ENCODE data around the gene AKAP10. TPM values are rescaled to one million over a fixed set of nuclear protein-coding genes. Genes with fewer than 3 reads are reported as not detected.

AKAP10 gene
- total and polyA plus RNA-seq, 7 experiments from 2014 or later, result 17.0 to 69.0 (median 50.5) TPM

DNA sequence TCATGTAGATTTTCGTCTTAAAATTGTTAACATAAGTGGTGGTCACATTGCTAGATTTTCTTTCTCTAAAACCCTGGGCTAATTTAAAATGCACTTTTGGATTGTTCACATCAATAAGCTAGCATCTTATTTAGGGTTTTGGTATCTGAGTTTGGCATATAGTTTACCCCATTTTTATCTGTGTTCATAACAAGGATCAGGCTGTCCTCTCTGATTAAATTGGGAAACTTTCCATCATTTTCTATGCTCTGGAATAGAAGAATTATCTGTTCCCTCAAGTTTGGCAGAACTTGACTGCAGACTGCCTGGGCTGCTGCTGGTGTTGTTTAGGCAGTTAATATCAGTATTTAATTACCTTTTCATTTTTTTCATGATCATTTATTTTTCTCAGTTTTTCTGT lies 33.3 kb upstream of the AKAP10 start:
- H3K27me3 Mint-ChIP-seq, result peaks cover 59 to 72% (median 67%) of the 10 kb centered on the region in 5 donors
- DNase-seq (no peak), ATAC-seq (no peak)
- Histone ChIP-seq H3K4me3 (ENCODE audit: low read length) (no peak overlapping the region), H3K27ac (ENCODE audit: low read depth, low read length) (no peak overlapping the region), H3K27me3 (ENCODE audit: control insufficient read depth in 2 of 2, insufficient read depth in 2 of 2, low read length in 2 of 2) (peaks cover 0 to 3% of the 10 kb centered on the region in 2 donors), H3K36me3 (ENCODE audit: control insufficient read depth in 2 of 3, insufficient read depth in 3 of 3, low read length in 3 of 3) (no peaks in the 10 kb centered on the region), H3K9me3 (ENCODE audit: control insufficient read depth in 2 of 3, low read length in 3 of 3) (no peaks in the 10 kb centered on the region), H3K4me1 (ENCODE audit: control insufficient read depth in 2 of 2, insufficient read depth in 2 of 2, low read length in 2 of 2) (no peaks in the 10 kb centered on the region)
- no peaks in the 10 kb centered on the region for H3K9me3 Mint-ChIP-seq
- H3K36me3 Mint-ChIP-seq, result no peaks in the 10 kb centered on the region
- no peak overlapping the region for H3K27ac Mint-ChIP-seq
- intact Hi-C loops (cut with micrococcal nuclease), result no loop called here
- CTCF ChIA-PET, result interaction anchor here (0.7 to 2.1 kb wide), 3 partner anchors 19 to 363 kb away, joined by 3 to 14 read pairs (median 3); no protein-coding TSS in a partner anchor
- peaks cover 6 to 17% (median 14%) of the 10 kb centered on the region in 7 donors for H3K4me1 Mint-ChIP-seq
- peak overlapping the region in 9 of 10 donors; percentile 60 to 91 (median 83) for H3K4me3 Mint-ChIP-seq
- POLR2A ChIA-PET, result no interaction called here

DNA sequence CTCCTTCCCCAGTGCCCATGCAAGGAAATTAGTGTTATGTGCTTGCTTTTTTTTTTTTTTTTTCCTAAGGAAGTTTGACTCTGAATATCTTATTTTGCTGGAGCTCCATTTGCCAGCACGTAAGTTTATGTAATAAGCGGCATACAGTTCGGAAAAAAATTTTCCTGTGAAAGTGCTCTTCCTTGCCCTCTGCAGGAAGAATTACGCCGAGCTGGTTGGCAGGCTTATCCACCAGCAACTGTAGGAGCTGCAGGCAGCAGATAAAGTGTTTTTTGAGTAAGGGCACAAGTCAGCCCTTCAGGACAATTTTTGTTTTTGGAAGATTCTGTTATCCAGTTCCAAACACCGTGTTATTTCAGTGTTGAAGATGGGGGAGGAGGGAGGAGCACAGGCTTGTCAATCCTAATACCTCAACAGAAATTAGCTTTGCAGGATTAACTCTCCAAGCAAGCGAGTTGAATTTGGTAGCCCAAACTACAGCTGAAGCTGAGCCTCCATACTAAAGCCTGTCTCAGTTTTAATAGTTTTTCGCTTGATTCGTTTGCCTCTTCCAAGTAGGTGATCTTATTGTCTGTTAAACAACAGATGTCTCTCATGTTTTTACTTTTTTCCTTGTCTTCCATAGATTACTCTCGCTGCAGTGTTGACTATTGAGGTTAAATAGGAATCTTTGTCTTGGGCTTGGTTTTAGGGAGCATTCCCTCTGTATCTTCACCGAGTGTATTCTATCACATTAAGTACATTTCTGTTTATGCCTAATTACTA lies 32.7 kb upstream of the AKAP10 start:
- peak overlapping the region; percentile 72 to 91 (median 85) for H3K4me3 Mint-ChIP-seq
- no peaks in the 10 kb centered on the region for H3K36me3 ChIP-seq (ENCODE audit: control insufficient read depth in 2 of 3, insufficient read depth in 3 of 3, low read length in 3 of 3)
- H3K27me3 ChIP-seq (ENCODE audit: control insufficient read depth in 2 of 2, insufficient read depth in 2 of 2, low read length in 2 of 2), result peaks cover 0 to 3% of the 10 kb centered on the region in 2 donors
- no peaks in the 10 kb centered on the region for H3K36me3 Mint-ChIP-seq
- peaks cover 62 to 72% (median 70%) of the 10 kb centered on the region in 5 donors for H3K27me3 Mint-ChIP-seq
- H3K4me1 Mint-ChIP-seq, result peaks cover 6 to 17% (median 14%) of the 10 kb centered on the region in 7 donors
- no peak overlapping the region for H3K27ac ChIP-seq (ENCODE audit: low read depth, low read length)
- peak overlapping the region in 2 of 9 donors; percentile 41 to 44 for H3K27ac Mint-ChIP-seq
- no peaks in the 10 kb centered on the region for H3K9me3 Mint-ChIP-seq
- no peak for ATAC-seq
- intact Hi-C loops (cut with micrococcal nuclease), result no loop called here
- no peaks in the 10 kb centered on the region for H3K9me3 ChIP-seq (ENCODE audit: control insufficient read depth in 2 of 3, low read length in 3 of 3)
- H3K4me3 ChIP-seq (ENCODE audit: low read length), result peak overlapping the region; percentile 85
- peak in 6 of 9 donors; percentile 5 to 24 (median 16) for DNase-seq
- CTCF ChIA-PET, result interaction anchor here (0.7 to 2.1 kb wide), 4 partner anchors 18 to 648 kb away, joined by 3 to 14 read pairs (median 4); partner anchors contain the start of gene B9D1
- POLR2A ChIA-PET, result interaction anchor here (0.6 to 1.1 kb wide), 2 partner anchors 32 to 53 kb away, joined by 3 to 6 read pairs; partner anchors contain the start of gene AKAP10
- no peaks in the 10 kb centered on the region for H3K4me1 ChIP-seq (ENCODE audit: control insufficient read depth in 2 of 2, insufficient read depth in 2 of 2, low read length in 2 of 2)

GRCh38 chr17:20009302-20010098 lies 31.9 kb upstream of the AKAP10 start, which contains the start of gene SPECC1:
Gene SPECC1 (plus strand): TSS chr17:20009359. CDS start chr17:20096652, 87,293 bp downstream.
- peaks cover 60 to 72% (median 69%) of the 10 kb centered on the region in 5 donors for H3K27me3 Mint-ChIP-seq
- POLR2A ChIA-PET, result interaction anchor here (0.6 to 1.4 kb wide), 3 partner anchors 31 to 54 kb away, joined by 3 to 9 read pairs (median 6); partner anchors contain the start of gene AKAP10

DNA sequence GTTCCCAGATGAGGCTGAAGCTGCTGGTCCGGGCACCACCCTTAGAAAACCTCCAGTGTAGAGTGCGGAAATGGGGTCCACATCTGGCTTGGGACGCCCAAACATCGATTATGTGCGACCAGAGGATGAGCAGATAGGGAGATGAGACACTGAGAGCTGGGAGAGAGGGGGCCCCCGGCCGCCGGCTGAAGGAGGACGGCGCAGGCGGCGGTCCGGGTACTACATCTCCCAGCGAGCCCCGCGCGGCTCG lies 31.3 kb upstream of the AKAP10 start:
- H3K27me3 Mint-ChIP-seq, result peaks cover 56 to 71% (median 64%) of the 10 kb centered on the region in 5 donors
- H3K4me1 ChIP-seq (ENCODE audit: control insufficient read depth in 2 of 2, insufficient read depth in 2 of 2, low read length in 2 of 2), result no peaks in the 10 kb centered on the region
- H3K27me3 ChIP-seq (ENCODE audit: control insufficient read depth in 2 of 2, insufficient read depth in 2 of 2, low read length in 2 of 2), result peaks cover 0 to 3% of the 10 kb centered on the region in 2 donors
- DNase-seq, result peak in 2 of 9 donors; percentile 72 to 84
- ChIA-PET POLR2A (interaction anchor here (1.4 kb wide), 1 partner anchor 31 kb away, joined by 9 read pairs; the partner anchor contains the start of gene AKAP10), CTCF (interaction anchor here (0.7 to 1.6 kb wide), 4 partner anchors 13 to 33 kb away, joined by 3 to 9 read pairs (median 4); partner anchors contain the start of gene AKAP10)
- no peaks in the 10 kb centered on the region for H3K9me3 Mint-ChIP-seq
- H3K4me3 Mint-ChIP-seq, result peak overlapping the region; percentile 86 to 97 (median 90)
- no peak overlapping the region for H3K27ac ChIP-seq (ENCODE audit: low read depth, low read length)
- peaks cover 6 to 17% (median 14%) of the 10 kb centered on the region in 7 donors for H3K4me1 Mint-ChIP-seq
- H3K36me3 Mint-ChIP-seq, result no peaks in the 10 kb centered on the region
- ATAC-seq, result peak; percentile 36
- H3K36me3 ChIP-seq (ENCODE audit: control insufficient read depth in 2 of 3, insufficient read depth in 3 of 3, low read length in 3 of 3), result no peaks in the 10 kb centered on the region
- intact Hi-C loops (cut with micrococcal nuclease), result loop anchor here (1.0 to 10.0 kb wide), 3 partner anchors 17 to 216 kb away; partner anchors contain the start of gene AKAP10 (in 2 of the 2)
- no peaks in the 10 kb centered on the region for H3K9me3 ChIP-seq (ENCODE audit: control insufficient read depth in 2 of 3, low read length in 3 of 3)
- H3K4me3 ChIP-seq (ENCODE audit: low read length), result peak overlapping the region; percentile 85
- H3K27ac Mint-ChIP-seq, result peak overlapping the region in 5 of 9 donors; percentile 25 to 58 (median 42)

More at GRCh38 chr17:20009302-20010098, 31.9 kb upstream of the AKAP10 start, which contains the start of gene SPECC1:
- peak in 8 of 9 donors; percentile 7 to 95 (median 87) for DNase-seq
- Histone ChIP-seq H3K27ac (ENCODE audit: low read depth, low read length) (no peak within 1 kb of the TSS), H3K36me3 (ENCODE audit: control insufficient read depth in 2 of 3, insufficient read depth in 3 of 3, low read length in 3 of 3) (no peaks in the 10 kb centered on the region), H3K4me3 (ENCODE audit: low read length) (peak within 1 kb of the TSS; percentile 85), H3K9me3 (ENCODE audit: control insufficient read depth in 2 of 3, low read length in 3 of 3) (no peaks in the 10 kb centered on the region), H3K27me3 (ENCODE audit: control insufficient read depth in 2 of 2, insufficient read depth in 2 of 2, low read length in 2 of 2) (peaks cover 0 to 3% of the 10 kb centered on the region in 2 donors), H3K4me1 (ENCODE audit: control insufficient read depth in 2 of 2, insufficient read depth in 2 of 2, low read length in 2 of 2) (no peaks in the 10 kb centered on the region)
- H3K36me3 Mint-ChIP-seq, result no peaks in the 10 kb centered on the region
- H3K9me3 Mint-ChIP-seq, result no peaks in the 10 kb centered on the region
- CTCF ChIA-PET, result interaction anchor here (0.7 to 2.1 kb wide), 6 partner anchors 13 to 362 kb away, joined by 3 to 14 read pairs (median 4); partner anchors contain the start of gene AKAP10
- H3K27ac Mint-ChIP-seq, result peak within 1 kb of the TSS in 5 of 9 donors; percentile 25 to 58 (median 44)
- peak; percentile 100 for ATAC-seq
- H3K4me3 Mint-ChIP-seq, result peak within 1 kb of the TSS; percentile 86 to 97 (median 90)
- intact Hi-C loops (cut with micrococcal nuclease), result loop anchor here (1.0 to 10.0 kb wide), 3 partner anchors 17 to 215 kb away; partner anchors contain the start of gene AKAP10 (in 2 of the 2)
- H3K4me1 Mint-ChIP-seq, result peaks cover 6 to 17% (median 14%) of the 10 kb centered on the region in 7 donors

DNA sequence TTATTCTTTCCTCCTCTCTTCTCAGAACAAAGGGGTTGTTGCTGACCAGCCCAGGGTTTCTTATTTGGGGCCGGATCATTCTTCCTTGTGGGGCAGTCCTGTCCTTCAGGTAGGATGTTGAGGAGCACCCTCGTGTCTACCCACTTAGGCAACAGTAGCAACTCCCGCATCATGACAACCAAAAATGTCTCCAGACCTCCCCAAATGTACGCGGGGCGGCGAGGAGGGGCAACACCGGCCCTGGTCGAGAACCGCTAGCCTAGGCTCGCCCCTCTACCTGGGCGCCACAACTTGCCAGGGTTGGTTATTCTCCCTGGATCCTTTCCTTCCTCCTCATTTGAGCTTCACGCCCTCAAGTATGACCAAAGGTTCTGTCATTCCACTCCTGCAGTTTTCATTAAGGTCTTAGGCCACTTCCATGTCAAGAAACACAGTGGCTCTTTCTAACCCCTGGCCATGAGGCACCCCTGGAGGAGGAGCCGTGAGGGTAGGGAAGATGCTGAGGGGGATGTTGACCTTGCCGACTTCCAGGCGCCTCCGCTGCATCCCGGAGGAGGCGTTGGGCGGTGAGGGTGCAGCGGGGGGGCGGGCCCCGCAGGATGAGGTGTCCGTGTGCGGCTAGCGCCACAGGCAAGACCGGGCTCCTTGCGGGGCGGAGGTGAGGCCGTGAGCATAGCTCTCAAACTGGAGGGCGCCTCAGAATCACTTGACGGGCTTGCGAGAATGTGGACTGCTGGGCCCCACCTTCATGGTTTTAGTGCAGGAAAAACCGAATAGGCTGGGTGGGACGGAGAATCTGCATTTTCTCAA lies 30.8 kb upstream of the AKAP10 start:
- peak overlapping the region in 4 of 9 donors; percentile 25 to 58 (median 47) for H3K27ac Mint-ChIP-seq
- no peaks in the 10 kb centered on the region for H3K9me3 ChIP-seq (ENCODE audit: control insufficient read depth in 2 of 3, low read length in 3 of 3)
- ChIA-PET CTCF (interaction anchor here (0.7 to 1.6 kb wide), 5 partner anchors 12 to 66 kb away, joined by 3 to 9 read pairs (median 4); partner anchors contain the start of gene AKAP10), POLR2A (interaction anchor here (0.6 to 1.4 kb wide), 2 partner anchors 31 to 43 kb away, joined by 4 to 9 read pairs; partner anchors contain the start of gene AKAP10)
- H3K9me3 Mint-ChIP-seq, result no peaks in the 10 kb centered on the region
- ATAC-seq (peak; percentile 15), DNase-seq (peak in 1 of 9 donors; percentile 32)
- intact Hi-C loops (cut with micrococcal nuclease), result loop anchor here (1.0 to 10.0 kb wide), 3 partner anchors 16 to 216 kb away; partner anchors contain the start of gene AKAP10 (in 2 of the 2)
- H3K36me3 Mint-ChIP-seq, result no peaks in the 10 kb centered on the region
- H3K27me3 ChIP-seq (ENCODE audit: control insufficient read depth in 2 of 2, insufficient read depth in 2 of 2, low read length in 2 of 2), result peaks cover 0 to 3% of the 10 kb centered on the region in 2 donors
- H3K4me3 ChIP-seq (ENCODE audit: low read length), result peak overlapping the region; percentile 85
- H3K27me3 Mint-ChIP-seq, result peaks cover 51 to 66% (median 61%) of the 10 kb centered on the region in 5 donors
- H3K4me1 Mint-ChIP-seq, result peaks cover 6 to 17% (median 14%) of the 10 kb centered on the region in 7 donors
- no peaks in the 10 kb centered on the region for H3K4me1 ChIP-seq (ENCODE audit: control insufficient read depth in 2 of 2, insufficient read depth in 2 of 2, low read length in 2 of 2)
- H3K36me3 ChIP-seq (ENCODE audit: control insufficient read depth in 2 of 3, insufficient read depth in 3 of 3, low read length in 3 of 3), result no peaks in the 10 kb centered on the region
- no peak overlapping the region for H3K27ac ChIP-seq (ENCODE audit: low read depth, low read length)
- H3K4me3 Mint-ChIP-seq, result peak overlapping the region; percentile 86 to 97 (median 90)

Measured in naive thymus-derived CD4-positive, alpha-beta T cell (primary cell).